Trophoblast cell (in vitro differentiated cells and primary cell): Measurements from ENCODE around the gene CADPS2.

Experiments
- DNase-seq, 2 donors: peaks; one replicate each; pipeline ENCODE4 v3.0.0-alpha.2; 2016
- H2AFZ ChIP-seq: 2 replicates; pipeline ENCODE4 v1.6.1; 2013; ENCODE audit warnings: low read length, moderate library complexity, mild to moderate bottlenecking; ENCODE audit not compliant: insufficient read depth, poor library complexity
- H2AK5ac ChIP-seq: 2 replicates; pipeline ENCODE4 v1.6.1; 2013; ENCODE audit warnings: mild to moderate bottlenecking, low read length
- H2BK120ac ChIP-seq: 2 replicates; pipeline ENCODE4 v1.6.1; 2013; ENCODE audit warnings: low read length, mild to moderate bottlenecking, moderate library complexity; ENCODE audit not compliant: insufficient read depth, poor library complexity
- H2BK12ac ChIP-seq: 2 replicates; pipeline ENCODE4 v1.6.1; 2013; ENCODE audit warnings: mild to moderate bottlenecking, low read length, moderate library complexity
- H2BK5ac ChIP-seq: 2 replicates; pipeline ENCODE4 v1.6.1; 2013; ENCODE audit warnings: low read length, low read depth, moderate library complexity, mild to moderate bottlenecking; ENCODE audit not compliant: poor library complexity
- H3K14ac ChIP-seq: 2 replicates; pipeline ENCODE4 v1.6.1; 2013; ENCODE audit warnings: mild to moderate bottlenecking, low read length
- H3K18ac ChIP-seq: 2 replicates; pipeline ENCODE4 v1.6.1; 2013; ENCODE audit warnings: mild to moderate bottlenecking, low read length
- H3K23ac ChIP-seq: 2 replicates; pipeline ENCODE4 v1.6.1; 2013; ENCODE audit warnings: low read length
- H3K27ac ChIP-seq: 2 replicates; pipeline ENCODE4 v1.5.1; 2013; ENCODE audit warnings: low read depth, mild to moderate bottlenecking, inconsistent platforms, low read length, moderate library complexity
- H3K27me3 ChIP-seq: 2 replicates; pipeline ENCODE4 v1.6.1; 2013; ENCODE audit warnings: inconsistent platforms, mild to moderate bottlenecking, low read length, moderate library complexity; ENCODE audit not compliant: insufficient read depth
- H3K36me3 ChIP-seq, 2 experiments: 1 replicate in 1 of 2; 2 replicates in 1 of 2; pipeline ENCODE4 v1.6.1; 2013; ENCODE audit warnings: low read length in 2 of 2, mild to moderate bottlenecking in 2 of 2, moderate library complexity in 1 of 2; ENCODE audit not compliant: insufficient read depth in 2 of 2, control insufficient read depth in 1 of 2
- H3K4ac ChIP-seq: 2 replicates; pipeline ENCODE4 v1.6.1; 2013; ENCODE audit warnings: low read depth, mild to moderate bottlenecking, low read length, moderate library complexity
- H3K4me1 ChIP-seq, 2 experiments: 1 replicate in 1 of 2; 2 replicates in 1 of 2; pipeline ENCODE4 v1.6.1; 2013; ENCODE audit warnings: low read length in 2 of 2, mild to moderate bottlenecking in 2 of 2, moderate library complexity in 1 of 2; ENCODE audit not compliant: insufficient read depth in 2 of 2, control insufficient read depth in 1 of 2
- H3K4me2 ChIP-seq: 2 replicates; pipeline ENCODE4 v1.6.1; 2013; ENCODE audit warnings: inconsistent platforms, mild to moderate bottlenecking, low read length, moderate library complexity
- H3K4me3 ChIP-seq: 2 replicates; pipeline ENCODE4 v1.5.1; 2013; ENCODE audit warnings: mild to moderate bottlenecking, low read depth, low read length, inconsistent platforms
- H3K79me1 ChIP-seq: one replicate; pipeline ENCODE4 v1.6.1; 2013; ENCODE audit warnings: low read length
- H3K79me2 ChIP-seq: 2 replicates; pipeline ENCODE4 v1.6.1; 2013; ENCODE audit warnings: low read length, mild to moderate bottlenecking; ENCODE audit not compliant: control insufficient read depth, insufficient read depth, poor library complexity
- H3K9ac ChIP-seq: 2 replicates; pipeline ENCODE4 v1.6.1; 2013; ENCODE audit warnings: mild to moderate bottlenecking, low read length
- H3K9me3 ChIP-seq: 2 replicates; pipeline ENCODE4 v1.6.1; 2013; ENCODE audit warnings: low read depth, mild to moderate bottlenecking, control low read depth, inconsistent platforms, low read length; ENCODE audit not compliant: insufficient read depth
- H4K12ac ChIP-seq: 2 replicates; pipeline ENCODE4 v1.6.1; 2013; ENCODE audit warnings: low read depth, mild to moderate bottlenecking, low read length, moderate library complexity
- H4K8ac ChIP-seq: 2 replicates; pipeline ENCODE4 v1.6.1; 2013; ENCODE audit warnings: low read depth, mild to moderate bottlenecking, low read length, moderate library complexity
- H4K91ac ChIP-seq: one replicate; pipeline ENCODE4 v1.6.1; 2013; ENCODE audit warnings: low read depth, mild to moderate bottlenecking, low read length, moderate library complexity
- WGBS: extraction: QIAGEN DNeasy Blood & Tissue Kit; methylation state at CpG from one replicate; pipeline ENCODE4 v1.1.7; 2013; ENCODE audit warnings: missing lambda C conversion rate; ENCODE audit not compliant: insufficient read length, insufficient coverage; ENCODE audit errors: extremely low coverage; 5-methylcytosine and 5-hydroxymethylcytosine counted together

CADPS2 gene

DNA sequence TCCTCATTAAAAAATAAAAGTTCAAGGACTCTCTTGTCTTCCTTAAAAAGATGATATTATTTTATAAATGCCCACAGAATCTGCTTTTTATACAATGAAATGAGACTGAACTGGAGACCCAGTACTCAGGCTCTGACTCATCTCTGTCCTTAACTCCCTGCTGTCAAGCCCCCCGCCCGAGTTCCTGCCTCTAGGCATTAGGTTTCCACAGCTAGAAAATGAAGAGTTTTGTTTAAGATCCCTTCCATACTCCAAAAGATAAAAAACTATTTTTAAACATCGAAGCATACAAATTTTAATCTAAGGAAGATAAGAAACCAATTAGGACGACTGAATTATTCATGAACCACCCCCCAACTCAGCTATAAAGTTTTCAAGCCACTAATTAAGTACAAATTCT lies 484.0 kb downstream of the CADPS2 start:
- no peak overlapping the region for H3K23ac ChIP-seq
- no peaks in the 10 kb centered on the region for H3K4me1 ChIP-seq
- no peaks in the 10 kb centered on the region for H3K9me3 ChIP-seq
- no peaks in the 10 kb centered on the region for H3K27me3 ChIP-seq
- no peak overlapping the region for H3K18ac ChIP-seq
- H3K4me3 ChIP-seq = no peak overlapping the region
- no peak overlapping the region for H2AFZ ChIP-seq
- no peak overlapping the region for H4K91ac ChIP-seq
- H2BK120ac ChIP-seq = no peak overlapping the region
- H3K9ac ChIP-seq = no peak overlapping the region
- H3K4me2 ChIP-seq = no peak overlapping the region
- no peak overlapping the region for H3K27ac ChIP-seq
- no peak overlapping the region for H2BK12ac ChIP-seq
- H4K12ac ChIP-seq = no peak overlapping the region
- H3K4ac ChIP-seq = no peak overlapping the region
- DNase-seq = no peak
- H4K8ac ChIP-seq = no peak overlapping the region
- H3K36me3 ChIP-seq = no peaks in the 10 kb centered on the region
- H2BK5ac ChIP-seq = no peak overlapping the region
- no CpG with 5 or more reads among the region's 4 CpGs for WGBS
- H3K79me1 ChIP-seq = no peaks in the 10 kb centered on the region
- no peak overlapping the region for H3K14ac ChIP-seq
- H2AK5ac ChIP-seq = no peak overlapping the region
- no peaks in the 10 kb centered on the region for H3K79me2 ChIP-seq

GRCh38 chr7:122397381-122397780 lies 488.9 kb downstream of the CADPS2 start:
- no CpG with 5 or more reads among the region's 1 CpG for WGBS
- Histone ChIP-seq H3K4me1 (no peaks in the 10 kb centered on the region), H4K91ac (no peak overlapping the region), H3K4ac (no peak overlapping the region), H3K9me3 (no peaks in the 10 kb centered on the region), H2BK12ac (no peak overlapping the region), H3K18ac (no peak overlapping the region), H3K36me3 (no peaks in the 10 kb centered on the region), H2BK5ac (no peak overlapping the region), H2AFZ (no peak overlapping the region), H3K79me1 (no peaks in the 10 kb centered on the region), H4K12ac (no peak overlapping the region), H3K4me2 (no peak overlapping the region), H3K27ac (no peak overlapping the region), H3K4me3 (no peak overlapping the region), H3K23ac (no peak overlapping the region), H3K14ac (no peak overlapping the region), H3K9ac (no peak overlapping the region), H3K27me3 (no peaks in the 10 kb centered on the region), H4K8ac (no peak overlapping the region), H2BK120ac (no peak overlapping the region), H3K79me2 (no peaks in the 10 kb centered on the region), H2AK5ac (no peak overlapping the region)
- no peak for DNase-seq

GRCh38 chr7:122394512-122394911 lies 491.7 kb downstream of the CADPS2 start:
- Histone ChIP-seq H3K9ac (no peak overlapping the region), H3K79me2 (no peaks in the 10 kb centered on the region), H2BK120ac (no peak overlapping the region), H3K9me3 (no peaks in the 10 kb centered on the region), H2BK5ac (no peak overlapping the region), H3K14ac (no peak overlapping the region), H4K91ac (no peak overlapping the region), H2BK12ac (no peak overlapping the region), H3K4me3 (no peak overlapping the region), H3K36me3 (no peaks in the 10 kb centered on the region), H3K23ac (no peak overlapping the region), H3K4me2 (no peak overlapping the region), H2AFZ (no peak overlapping the region), H3K79me1 (no peaks in the 10 kb centered on the region), H4K12ac (no peak overlapping the region), H3K18ac (no peak overlapping the region), H4K8ac (no peak overlapping the region), H3K27ac (no peak overlapping the region), H3K4me1 (no peaks in the 10 kb centered on the region), H2AK5ac (no peak overlapping the region), H3K4ac (no peak overlapping the region), H3K27me3 (no peaks in the 10 kb centered on the region)
- no peak for DNase-seq

GRCh38 chr7:122384528-122384927 lies 501.7 kb downstream of the CADPS2 start:
- no peaks in the 10 kb centered on the region for H3K79me1 ChIP-seq
- H3K4me1 ChIP-seq = no peaks in the 10 kb centered on the region
- no peaks in the 10 kb centered on the region for H3K9me3 ChIP-seq
- no CpG with 5 or more reads among the region's 1 CpG for WGBS
- no peak overlapping the region for H3K27ac ChIP-seq
- H3K79me2 ChIP-seq = no peaks in the 10 kb centered on the region
- H3K14ac ChIP-seq = no peak overlapping the region
- H2BK120ac ChIP-seq = no peak overlapping the region
- no peak overlapping the region for H2BK5ac ChIP-seq
- no peak overlapping the region for H3K4me2 ChIP-seq
- H3K4me3 ChIP-seq = no peak overlapping the region
- no peak overlapping the region for H4K91ac ChIP-seq
- no peak overlapping the region for H3K18ac ChIP-seq
- no peak overlapping the region for H2AFZ ChIP-seq
- no peak overlapping the region for H3K23ac ChIP-seq
- no peak overlapping the region for H2AK5ac ChIP-seq
- H3K36me3 ChIP-seq = no peaks in the 10 kb centered on the region
- H4K12ac ChIP-seq = no peak overlapping the region
- no peak overlapping the region for H3K4ac ChIP-seq
- no peak for DNase-seq
- no peak overlapping the region for H3K9ac ChIP-seq
- no peaks in the 10 kb centered on the region for H3K27me3 ChIP-seq
- no peak overlapping the region for H2BK12ac ChIP-seq
- no peak overlapping the region for H4K8ac ChIP-seq

DNA sequence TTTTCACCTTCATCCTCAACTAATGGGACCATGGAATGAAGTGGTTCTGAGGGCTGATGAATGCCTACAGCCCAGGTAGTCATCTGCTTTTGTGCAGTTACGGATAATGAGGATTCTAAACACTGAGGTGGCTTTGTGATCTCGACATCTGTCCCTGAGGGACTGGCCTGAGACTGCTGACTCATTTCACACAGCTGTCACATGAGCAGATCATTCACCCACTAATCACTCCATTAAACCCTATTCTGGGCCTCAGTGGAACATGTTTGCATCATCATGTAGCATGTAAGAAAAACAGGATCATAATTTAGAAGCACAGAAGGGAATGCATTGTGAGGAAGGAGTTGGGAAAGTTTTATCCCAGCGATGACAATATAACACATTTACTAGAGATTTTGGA lies 502.3 kb downstream of the CADPS2 start:
- H3K18ac ChIP-seq = no peak overlapping the region
- H2AK5ac ChIP-seq = no peak overlapping the region
- no peak overlapping the region for H3K14ac ChIP-seq
- H2BK120ac ChIP-seq = no peak overlapping the region
- H2BK12ac ChIP-seq = no peak overlapping the region
- no peak overlapping the region for H3K9ac ChIP-seq
- H3K4me2 ChIP-seq = no peak overlapping the region
- no peak overlapping the region for H2AFZ ChIP-seq
- no peak for DNase-seq
- no peaks in the 10 kb centered on the region for H3K4me1 ChIP-seq
- WGBS = no CpG with 5 or more reads among the region's 3 CpGs
- H3K4ac ChIP-seq = no peak overlapping the region
- no peak overlapping the region for H4K8ac ChIP-seq
- no peak overlapping the region for H4K12ac ChIP-seq
- H3K79me2 ChIP-seq = no peaks in the 10 kb centered on the region
- H2BK5ac ChIP-seq = no peak overlapping the region
- no peaks in the 10 kb centered on the region for H3K9me3 ChIP-seq
- H3K4me3 ChIP-seq = no peak overlapping the region
- H4K91ac ChIP-seq = no peak overlapping the region
- H3K27me3 ChIP-seq = no peaks in the 10 kb centered on the region
- H3K27ac ChIP-seq = no peak overlapping the region
- H3K23ac ChIP-seq = no peak overlapping the region
- no peaks in the 10 kb centered on the region for H3K79me1 ChIP-seq
- no peaks in the 10 kb centered on the region for H3K36me3 ChIP-seq
